8988T (cell line): ENCODE measurements around the gene PROB1.
"Not testable (repeated sequence)": the region's sequence is repeated elsewhere in the genome, so short reads cannot be mapped to it uniquely, and the experiment has no call there.

Experiments
- DNase-seq: peaks from one replicate; pipeline ENCODE4 v3.0.0; 2011

The PROB1 gene

DNA sequence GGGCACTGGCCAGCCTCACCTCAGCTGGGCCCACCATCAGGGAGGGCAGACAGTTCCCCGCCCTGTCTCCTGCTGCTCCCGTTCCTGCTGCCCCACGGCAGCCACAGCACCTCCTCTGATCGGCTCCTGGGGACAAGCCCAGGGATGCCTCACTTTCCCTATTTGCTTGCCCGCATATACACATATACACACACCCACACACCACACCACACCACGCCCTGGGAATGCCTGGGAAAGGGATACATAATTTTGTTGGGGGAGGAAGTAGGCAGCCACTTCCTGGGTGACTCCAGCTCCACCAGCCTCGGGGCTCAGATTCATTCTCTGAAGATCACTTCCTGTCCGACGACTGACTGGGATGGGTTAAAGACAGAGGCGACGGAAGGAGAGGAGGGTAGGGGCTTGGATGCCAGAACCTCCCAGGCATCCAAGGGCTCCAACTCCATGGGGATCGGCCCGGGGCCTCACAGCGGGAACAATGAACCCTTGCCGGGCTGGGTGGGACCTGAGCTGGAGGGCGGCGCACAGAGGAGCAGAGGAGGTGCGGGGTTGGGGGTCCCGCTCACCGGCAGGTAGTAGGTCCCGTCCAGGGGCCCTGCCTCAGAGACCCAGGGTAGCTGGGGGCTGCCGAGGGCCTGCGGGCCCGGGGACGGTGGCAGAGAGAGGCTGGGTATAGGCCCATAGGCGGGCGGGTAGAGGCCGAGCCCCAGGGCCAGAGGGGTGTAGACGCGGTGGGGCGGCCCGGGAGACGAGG is 3.2 kb downstream of the PROB1 start:
- DNase-seq: peak; percentile 89

- no peak for DNase-seq
These were observed 4.0 kb downstream of the PROB1 start for GRCh38 chr5:139390639-139391569.

- no peak for DNase-seq
These were observed 4.9 kb downstream of the PROB1 start, which contains the start of gene MZB1 for GRCh38 chr5:139389701-139390638. Gene MZB1, minus strand, starts transcription at chr5:139389913. Its CDS starts 57 bp downstream, at chr5:139389856.

DNA sequence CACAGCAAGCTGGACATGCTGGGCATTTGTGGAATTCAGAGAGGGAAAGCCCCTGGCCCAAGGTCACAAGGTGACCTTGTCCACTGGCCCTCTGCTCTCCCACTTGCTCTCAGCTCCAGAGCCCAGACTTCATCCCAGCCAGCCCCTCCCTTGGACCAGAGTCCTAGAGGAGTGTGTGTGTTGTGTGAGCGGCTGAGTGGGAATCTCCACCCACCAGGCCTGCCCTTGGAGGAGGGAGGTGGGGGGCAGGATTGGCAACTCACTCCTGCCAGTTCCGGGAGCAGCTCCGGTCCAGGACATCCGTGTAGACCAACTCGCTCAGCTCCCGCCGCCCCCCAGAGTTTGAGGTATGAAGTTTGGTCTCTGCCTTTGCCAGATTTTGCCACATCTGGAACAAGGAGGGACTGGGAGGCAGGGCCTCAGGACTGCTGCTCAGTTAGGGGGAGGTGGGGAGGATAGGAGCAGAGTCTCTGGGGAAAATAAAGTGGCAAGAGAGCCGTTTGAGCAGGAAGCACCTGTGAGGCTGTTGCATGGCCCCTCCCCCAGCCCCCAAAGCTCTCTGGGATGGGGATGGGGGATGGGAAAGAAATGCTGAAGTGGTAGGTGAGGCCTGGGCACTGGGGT is 6.6 kb downstream of the PROB1 start:
- DNase-seq: no peak

DNA sequence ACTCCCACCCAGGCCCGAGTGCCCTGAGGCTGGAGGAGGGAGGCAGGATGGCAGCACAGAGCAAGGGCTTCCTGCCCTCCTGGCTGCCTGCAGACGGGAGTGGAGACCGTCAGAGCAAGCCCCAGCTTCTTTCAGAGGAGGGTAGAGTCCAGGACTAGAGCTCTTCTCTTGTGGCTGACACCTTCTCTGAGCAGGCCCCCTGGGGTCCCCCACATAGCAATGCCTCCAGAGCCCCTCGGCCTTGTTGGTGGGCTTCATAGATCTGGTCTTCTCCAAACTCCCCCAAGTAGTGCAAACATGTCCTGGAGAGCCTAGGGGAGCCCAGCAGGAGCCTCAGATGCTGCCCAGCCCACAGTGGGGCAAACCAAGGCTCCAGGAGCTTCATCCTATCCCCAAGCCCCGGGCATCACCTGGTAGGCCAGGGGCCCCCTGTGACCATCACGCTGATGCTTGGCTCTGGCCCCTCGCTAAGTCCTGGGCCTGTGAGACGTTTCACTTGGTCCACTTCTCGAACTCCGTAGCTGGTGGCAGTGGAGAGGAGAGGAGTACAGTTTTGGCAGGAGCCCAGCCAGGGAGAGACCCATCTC is 7.2 kb downstream of the PROB1 start:
- no peak for DNase-seq

GRCh38 chr5:139386956-139387355 is 7.9 kb downstream of the PROB1 start:
- not testable (repeated sequence) for DNase-seq

GRCh38 chr5:139386050-139386438 is 8.9 kb downstream of the PROB1 start:
- no peak for DNase-seq

DNA sequence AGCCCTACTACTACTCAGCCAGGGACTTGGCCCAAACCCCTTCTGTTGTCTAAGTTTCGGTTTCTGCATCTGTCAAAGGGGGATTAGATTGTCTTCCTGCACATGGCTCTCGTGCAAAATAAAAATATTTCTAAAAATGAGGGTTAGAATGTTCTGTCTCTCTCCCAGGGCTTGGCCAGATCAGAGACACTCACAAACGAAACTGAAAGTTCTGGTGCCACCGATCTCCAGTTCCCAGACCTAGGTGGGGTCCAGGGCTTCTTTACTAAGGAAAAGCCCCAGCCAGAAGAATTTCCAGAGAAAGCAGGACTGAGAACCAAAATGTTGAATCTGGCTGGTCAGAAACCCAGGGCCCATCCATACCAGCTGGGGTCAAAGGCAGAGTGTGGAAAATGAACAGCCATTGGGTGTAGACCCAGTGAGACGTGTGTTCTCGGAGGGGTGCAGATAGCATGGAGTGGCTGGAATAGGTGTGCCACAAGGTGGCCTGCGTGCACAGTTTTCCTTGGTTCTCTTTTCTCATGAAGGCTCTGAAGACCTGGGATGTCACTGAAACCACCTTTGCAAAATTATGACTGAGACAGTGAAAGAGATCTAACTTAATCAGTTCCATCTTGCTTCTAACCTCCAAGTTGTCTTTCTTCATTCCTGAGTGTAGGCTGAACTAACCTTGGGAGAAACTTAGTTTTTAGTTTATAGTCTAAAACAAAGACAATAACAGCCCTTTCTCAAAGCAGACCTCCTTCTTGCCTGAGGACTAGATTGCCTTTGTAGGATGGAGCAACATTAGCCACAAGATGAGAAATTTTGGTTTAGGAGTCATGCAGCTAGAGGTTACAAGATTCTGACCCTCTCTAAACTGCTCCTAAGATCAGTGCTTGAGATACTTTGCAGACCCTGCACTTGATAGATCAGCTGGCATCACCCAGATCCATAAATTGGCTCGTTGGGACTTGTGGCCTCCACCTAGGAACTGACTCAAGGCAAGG is 9.5 kb downstream of the PROB1 start:
- DNase-seq: no peak

DNA sequence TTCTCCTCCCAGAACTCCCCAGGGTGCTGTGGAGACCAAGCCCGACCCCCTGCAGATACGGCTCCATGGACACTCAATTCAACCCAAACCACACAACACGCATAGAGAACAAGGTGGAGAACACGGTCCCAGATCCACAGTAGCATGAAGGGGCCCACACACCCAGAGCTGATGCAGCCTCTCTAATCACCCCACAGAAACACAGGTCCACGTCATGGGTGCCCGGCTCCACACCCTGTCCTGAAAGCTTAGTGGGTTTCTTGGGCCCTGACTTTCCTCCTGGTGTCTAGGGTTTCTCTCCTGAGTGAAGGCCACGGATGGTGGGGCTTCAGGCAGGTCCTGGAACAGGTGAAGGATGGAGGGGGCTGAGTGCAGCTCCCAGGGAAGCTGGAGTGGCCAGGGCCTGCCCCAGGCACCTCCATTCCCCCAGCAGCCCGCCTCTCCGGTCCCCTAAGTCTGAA is 10.3 kb downstream of the PROB1 start:
- DNase-seq: no peak

GRCh38 chr5:139383993-139384590 is 10.8 kb downstream of the PROB1 start:
- DNase-seq: no peak

- no peak for DNase-seq
These were observed 11.5 kb downstream of the PROB1 start, which contains the start of gene SLC23A1 for GRCh38 chr5:139383275-139383992. Gene SLC23A1, minus strand, starts transcription at chr5:139383297. Its CDS starts 44 bp downstream, at chr5:139383253.

GRCh38 chr5:139382807-139383206 is 12.1 kb downstream of the PROB1 start:
- DNase-seq: no peak

- no peak for DNase-seq
These were observed 12.8 kb downstream of the PROB1 start for GRCh38 chr5:139381837-139382761.

- DNase-seq: no peak
These were observed 15.1 kb downstream of the PROB1 start for GRCh38 chr5:139379626-139380449.

GRCh38 chr5:139378941-139379361 is 16.0 kb downstream of the PROB1 start:
- DNase-seq: no peak

GRCh38 chr5:139378101-139378825 is 16.6 kb downstream of the PROB1 start:
- DNase-seq: no peak
